GM12875 (cell line): ENCODE measurements around the gene AFDN.

ENCODE experiments used
- H3K4me3 ChIP-seq: one replicate; pipeline ENCODE4 v1.5.1; 2011; ENCODE audit warnings: low read depth, low read length, control low read depth
- TF ChIP-seq, protein P1 (sequence below): IDR thresholded peaks from 2 replicates; pipeline ENCODE4 v1.5.1; 2011; ENCODE audit warnings: low read depth, mild to moderate bottlenecking, control low read depth, inconsistent platforms, low read length, moderate library complexity, borderline replicate concordance; ENCODE audit not compliant: insufficient read depth

Gene AFDN

DNA sequence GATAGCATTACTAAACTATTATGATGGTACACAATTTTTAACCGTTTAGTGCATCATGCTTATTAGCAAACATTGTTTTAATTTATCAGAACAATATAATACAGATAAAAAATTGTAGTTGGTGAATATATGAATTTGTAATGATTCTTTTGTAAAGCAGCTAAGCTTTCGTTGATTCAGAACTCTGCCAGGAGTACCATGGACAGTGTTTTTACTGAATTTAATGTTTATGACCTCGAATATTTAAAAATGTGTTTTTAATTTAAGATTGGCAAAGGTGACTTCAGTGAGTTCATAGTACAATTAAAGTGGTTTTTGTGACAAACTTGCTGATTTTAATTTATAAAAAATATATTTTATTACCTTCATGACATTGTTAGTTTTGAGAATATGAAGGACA lies 10.0 kb downstream of the AFDN start:
- H3K4me3 ChIP-seq, result no peak overlapping the region
- TF ChIP-seq, protein P1, sequence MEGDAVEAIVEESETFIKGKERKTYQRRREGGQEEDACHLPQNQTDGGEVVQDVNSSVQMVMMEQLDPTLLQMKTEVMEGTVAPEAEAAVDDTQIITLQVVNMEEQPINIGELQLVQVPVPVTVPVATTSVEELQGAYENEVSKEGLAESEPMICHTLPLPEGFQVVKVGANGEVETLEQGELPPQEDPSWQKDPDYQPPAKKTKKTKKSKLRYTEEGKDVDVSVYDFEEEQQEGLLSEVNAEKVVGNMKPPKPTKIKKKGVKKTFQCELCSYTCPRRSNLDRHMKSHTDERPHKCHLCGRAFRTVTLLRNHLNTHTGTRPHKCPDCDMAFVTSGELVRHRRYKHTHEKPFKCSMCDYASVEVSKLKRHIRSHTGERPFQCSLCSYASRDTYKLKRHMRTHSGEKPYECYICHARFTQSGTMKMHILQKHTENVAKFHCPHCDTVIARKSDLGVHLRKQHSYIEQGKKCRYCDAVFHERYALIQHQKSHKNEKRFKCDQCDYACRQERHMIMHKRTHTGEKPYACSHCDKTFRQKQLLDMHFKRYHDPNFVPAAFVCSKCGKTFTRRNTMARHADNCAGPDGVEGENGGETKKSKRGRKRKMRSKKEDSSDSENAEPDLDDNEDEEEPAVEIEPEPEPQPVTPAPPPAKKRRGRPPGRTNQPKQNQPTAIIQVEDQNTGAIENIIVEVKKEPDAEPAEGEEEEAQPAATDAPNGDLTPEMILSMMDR, result no peak

DNA sequence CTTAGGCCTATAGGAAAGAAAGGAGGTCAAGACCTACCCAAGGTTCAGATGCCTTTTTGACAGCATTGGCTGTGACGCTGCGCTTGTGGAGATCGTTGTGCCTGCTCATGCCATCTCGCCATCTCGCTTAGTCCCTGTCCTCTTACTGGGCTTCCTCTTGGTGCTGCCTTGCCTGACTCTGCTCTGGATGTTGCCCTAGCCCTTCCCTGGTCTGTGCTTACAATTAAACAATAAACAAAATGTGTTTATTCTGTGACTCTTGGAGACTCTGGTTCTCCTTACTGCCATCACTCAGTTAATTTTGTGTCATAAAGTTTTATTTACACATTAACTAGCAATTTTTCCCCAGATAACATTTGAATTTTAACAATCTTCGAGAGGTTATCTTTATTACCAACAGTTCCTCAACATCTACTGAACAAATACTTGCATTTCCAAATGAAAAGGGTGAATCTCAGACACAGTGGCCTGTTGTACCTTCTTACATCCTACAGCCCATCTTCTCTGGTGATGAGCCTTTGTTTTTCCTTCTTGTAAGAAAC lies 11.6 kb downstream of the AFDN start:
- no peak overlapping the region for H3K4me3 ChIP-seq
- TF ChIP-seq, protein P1, result no peak

DNA sequence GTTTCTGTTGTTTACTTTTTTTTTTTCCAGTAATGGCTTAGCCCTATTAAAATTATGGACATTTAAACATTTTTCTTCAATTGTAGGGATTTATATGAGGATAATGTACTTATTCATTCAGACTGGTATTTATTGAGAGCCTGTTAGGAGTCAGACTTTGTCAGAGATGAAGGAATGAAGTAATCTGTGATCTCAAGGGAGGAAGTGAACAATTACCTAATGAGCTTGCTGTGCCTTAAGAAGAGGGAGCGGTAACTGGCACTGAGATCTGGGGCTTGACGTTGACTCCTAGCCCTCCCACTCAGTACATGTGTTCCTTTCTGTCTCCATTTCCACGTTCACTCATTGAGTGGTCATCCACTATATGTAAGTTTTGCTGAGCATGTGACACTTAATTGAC lies 12.6 kb downstream of the AFDN start:
- no peak overlapping the region for H3K4me3 ChIP-seq
- TF ChIP-seq, protein P1, result no peak

DNA sequence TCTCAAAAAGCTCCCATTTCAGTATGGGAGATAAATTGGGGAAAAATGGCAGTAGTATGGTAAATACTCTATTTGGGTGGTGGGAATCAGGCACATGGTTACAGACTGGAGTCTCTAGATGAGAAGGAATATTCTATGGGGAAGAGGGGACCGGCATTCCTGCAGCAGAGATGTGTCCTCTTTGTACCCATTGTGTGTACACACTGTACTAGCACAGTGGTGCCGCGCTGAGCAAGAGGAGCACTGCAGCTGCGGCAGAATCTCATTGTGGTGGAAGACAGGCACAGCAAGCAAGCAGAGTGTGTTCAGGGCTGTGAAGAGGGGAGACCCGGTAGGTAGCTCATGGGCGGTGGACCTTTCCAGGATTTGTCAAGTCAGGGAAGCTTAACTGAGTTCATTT lies 13.0 kb downstream of the AFDN start:
- no peak overlapping the region for H3K4me3 ChIP-seq
- TF ChIP-seq, protein P1, result no peak

DNA sequence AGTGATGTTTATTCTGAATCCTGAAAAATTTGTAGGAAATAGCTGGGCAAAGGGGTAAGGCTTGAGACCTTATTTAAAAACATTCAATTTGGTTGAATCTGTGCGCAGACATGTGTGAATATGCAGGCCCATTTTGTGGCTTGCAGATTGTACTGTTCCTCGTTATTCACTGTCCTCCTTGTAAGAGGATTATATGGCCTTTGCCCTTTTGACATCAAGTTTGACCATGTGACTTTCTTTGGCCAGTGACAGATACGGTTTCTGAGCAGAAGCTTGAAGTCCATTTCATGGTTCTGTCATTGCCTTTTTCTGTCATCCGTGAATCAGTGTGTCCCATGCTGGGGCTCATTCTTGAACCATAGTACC lies 13.4 kb downstream of the AFDN start:
- no peak overlapping the region for H3K4me3 ChIP-seq
- TF ChIP-seq, protein P1, result no peak

DNA sequence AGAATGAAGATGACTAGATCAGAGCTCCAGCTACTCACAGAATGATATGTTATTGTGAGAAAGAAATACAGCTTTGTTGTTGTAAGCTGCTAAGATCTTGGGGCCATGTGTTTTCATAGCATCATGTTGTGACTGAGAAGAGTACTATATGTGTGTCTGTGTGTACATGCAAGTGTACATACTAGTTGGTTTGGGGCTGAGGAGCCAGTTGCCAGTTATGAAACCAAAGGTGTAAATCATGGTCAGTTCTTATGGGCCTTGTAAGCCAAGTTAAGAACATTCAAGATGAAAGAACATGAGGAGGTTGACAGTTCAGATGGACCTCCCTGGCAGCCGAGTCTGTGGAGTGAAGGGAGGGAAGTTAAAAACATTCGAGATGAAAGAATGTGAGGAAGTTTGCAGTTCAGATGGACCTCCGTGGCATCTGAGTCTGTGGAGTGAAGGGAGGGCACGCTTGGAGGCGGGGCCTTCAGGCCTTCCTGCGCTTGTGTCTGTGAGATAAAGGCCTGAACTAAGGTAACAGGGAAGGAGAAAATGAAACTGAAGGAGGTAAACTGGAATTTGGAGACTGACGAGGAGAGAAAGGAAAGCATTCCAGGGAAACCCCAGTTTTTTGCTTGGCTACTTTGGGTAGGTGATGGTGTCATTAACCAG lies 13.9 kb downstream of the AFDN start:
- H3K4me3 ChIP-seq, result no peak overlapping the region
- TF ChIP-seq, protein P1, result no peak

DNA sequence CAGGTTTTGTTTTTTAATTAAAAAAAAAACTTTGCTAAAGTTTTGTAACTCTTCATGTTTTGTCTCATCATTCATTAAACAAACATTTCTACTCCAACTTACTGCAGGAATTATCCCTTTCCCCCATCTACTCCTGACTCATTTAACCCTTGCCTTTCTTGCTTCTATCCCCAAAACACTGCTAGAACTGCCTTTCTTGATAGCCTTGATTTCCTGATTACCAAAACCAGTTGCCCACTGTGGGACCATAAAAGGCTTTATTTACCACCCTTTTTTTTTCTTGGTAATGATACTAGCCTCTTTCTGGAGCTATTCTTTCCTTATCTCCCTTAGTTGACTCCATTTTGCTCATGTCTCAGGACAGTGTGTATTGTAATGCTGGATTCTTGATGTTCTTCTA lies 15.3 kb downstream of the AFDN start:
- TF ChIP-seq, protein P1, result no peak
- no peak overlapping the region for H3K4me3 ChIP-seq
